K562 (cell line): ENCODE measurements around the gene JUNB. TPM values are rescaled to one million over a fixed set of nuclear protein-coding genes. Genes with fewer than 3 reads are reported as not detected.

ENCODE experiments used
- ATAC-seq: fragments of 200-7000 bp; cut with Tn5 transposase; 3 replicates; pipeline ENCODE4 v1.9.1; 2020; ENCODE audit warnings: moderate library complexity
- BruUV-seq: library from RNA; stranded (reverse); fragments of 400-500 nt; replicated peaks from 2 replicates; lab custom pipeline; 2021; lab: Mats Ljungman, UMichigan
- CTCF ChIA-PET: fragments of 300-600 bp; formaldehyde crosslinking; extraction: SDS; loops from one replicate; lab custom pipeline; 2021; ENCODE audit warnings: low intra/inter-chr PET ratio; lab: Yijun Ruan, JAX
- POLR2A ChIA-PET: fragments of 300-600, 350-650 bp; sonication (Branson Sonifier 250); formaldehyde crosslinking; extraction: SDS; loops from one replicate; lab custom pipeline; 2021; ENCODE audit warnings: antibody characterized with exemption, inconsistent platforms; lab: Yijun Ruan, JAX
- DNase-seq, 4 experiments: peaks; one replicate each; pipeline versions ENCODE4 v3.0.0 to v3.0.0-alpha.2; 2011 to 2018; ENCODE audit warnings: low spot score in 3 of 4, mixed read lengths in 3 of 4; ENCODE audit errors: extremely low read depth in 1 of 4
- FAIRE-seq: peaks from 2 replicates; lab custom pipeline; 2011; peaks lifted over from hg19 to GRCh38; lab: Jason Lieb, UNC
- H2AFZ ChIP-seq: 2 replicates; pipeline ENCODE4 v1.6.0; 2011; ENCODE audit warnings: low read depth, low read length, control low read depth, inconsistent platforms
- H3K27ac ChIP-seq: fragments of 200-600 bp; 3 replicates; pipeline ENCODE4 v1.8.0; 2011; ENCODE audit warnings: low read depth, mild to moderate bottlenecking, control low read depth, inconsistent platforms, low read length, moderate library complexity, mixed read lengths; ENCODE audit errors: extremely low read depth
- H3K27me3 ChIP-seq, 2 experiments: fragments of 300-600 bp in 1 of 2; 2 replicates in 1 of 2; 3 replicates in 1 of 2; pipeline versions ENCODE4 v1.6.0 to v1.8.0; 2011; ENCODE audit warnings: inconsistent platforms in 2 of 2, low read length in 2 of 2, mild to moderate bottlenecking in 1 of 2, mixed read lengths in 1 of 2, moderate library complexity in 1 of 2; ENCODE audit not compliant: control insufficient read depth in 2 of 2, insufficient read depth in 2 of 2
- H3K36me3 ChIP-seq: fragments of 300-600 bp; 3 replicates; pipeline ENCODE4 v1.8.0; 2011; ENCODE audit warnings: mild to moderate bottlenecking, low read length, inconsistent platforms; ENCODE audit not compliant: control insufficient read depth, insufficient read depth
- H3K4me1 ChIP-seq, 2 experiments: fragments of 200-600 bp in 1 of 2; replicated peaks in 1 of 2; 2 replicates in 1 of 2; 3 replicates in 1 of 2; pipeline versions ENCODE4 v1.5.1 to v1.8.0; 2011; ENCODE audit warnings: inconsistent platforms in 2 of 2, low read length in 2 of 2, mild to moderate bottlenecking in 1 of 2, mixed read lengths in 1 of 2, moderate library complexity in 1 of 2; ENCODE audit not compliant: control insufficient read depth in 2 of 2, insufficient read depth in 2 of 2
- H3K4me2 ChIP-seq: 2 replicates; pipeline ENCODE4 v1.6.1; 2011; ENCODE audit warnings: low read length, control low read depth, inconsistent platforms, mixed read lengths; ENCODE audit not compliant: insufficient read depth
- H3K4me3 ChIP-seq: fragments of 200-600 bp; sonication (generic), shearing (Covaris generic); 2 replicates; pipeline ENCODE4 v1.5.1; 2016; ENCODE audit warnings: control low read depth, inconsistent platforms
- H3K79me2 ChIP-seq: fragments of 200-600 bp; 3 replicates; pipeline ENCODE4 v1.8.0; 2011; ENCODE audit warnings: low read length, inconsistent platforms; ENCODE audit not compliant: control insufficient read depth, insufficient read depth
- H3K9ac ChIP-seq, 2 experiments: 2 replicates each; pipeline versions ENCODE4 v1.6.0 to v1.6.1; 2011; ENCODE audit warnings: low read depth in 2 of 2, low read length in 2 of 2, control low read depth in 1 of 2, inconsistent platforms in 1 of 2, mild to moderate bottlenecking in 1 of 2, mixed read lengths in 1 of 2; ENCODE audit not compliant: insufficient read depth in 1 of 2
- H3K9me1 ChIP-seq: one replicate; pipeline ENCODE4 v1.6.0; 2011; ENCODE audit warnings: inconsistent platforms, mild to moderate bottlenecking, low read length, moderate library complexity; ENCODE audit not compliant: control insufficient read depth, insufficient read depth
- H3K9me3 ChIP-seq: replicated peaks from 2 replicates; pipeline ENCODE4 v1.5.1; 2011; ENCODE audit warnings: low read depth, low read length, inconsistent platforms; ENCODE audit not compliant: control insufficient read depth, insufficient read depth
- H4K20me1 ChIP-seq: replicated peaks from 2 replicates; pipeline ENCODE4 v1.6.1; 2011; ENCODE audit warnings: low read length, inconsistent platforms, mixed read lengths; ENCODE audit not compliant: control insufficient read depth, insufficient read depth
- BRF2 ChIP-seq: IDR thresholded peaks from 3 replicates; pipeline ENCODE4 v1.6.1; 2011; ENCODE audit warnings: borderline replicate concordance, mild to moderate bottlenecking; ENCODE audit not compliant: insufficient read length, insufficient read depth
- HOMEZ ChIP-seq: fragments of 250-450 bp; sonication (Bioruptor Pico); IDR thresholded peaks from 2 replicates; pipeline ENCODE4 v1.4.0; 2020; ENCODE audit warnings: mild to moderate bottlenecking, moderate library complexity
- KDM5B ChIP-seq: fragments of 200-600 bp; sonication (generic); IDR thresholded peaks from 2 replicates; pipeline ENCODE4 v1.6.1; 2012; ENCODE audit warnings: low read depth, mild to moderate bottlenecking, moderate library complexity, low read length, control low read depth, inconsistent platforms; ENCODE audit not compliant: insufficient replicate concordance
- MCM2 ChIP-seq: fragments of 450-650 bp; IDR thresholded peaks from 2 replicates; pipeline ENCODE4 v1.6.1; 2017; ENCODE audit warnings: low read depth, mild to moderate bottlenecking
- RBM15 ChIP-seq: fragments of 200-400 bp; formaldehyde crosslinking; IDR thresholded peaks from 2 replicates; pipeline ENCODE4 v1.6.1; 2018; ENCODE audit warnings: mild to moderate bottlenecking, low read length, moderate library complexity; ENCODE audit not compliant: insufficient read depth
- ZNF197 ChIP-seq: fragments of 200-800 bp; sonication (Bioruptor generic); IDR thresholded peaks from 2 replicates; pipeline ENCODE4 v1.6.1; 2016; ENCODE audit warnings: low read depth, missing genetic modification characterization, missing compliant biosample characterization
- ZNF263 ChIP-seq: sonication (generic); formaldehyde crosslinking; IDR thresholded peaks from 2 replicates; pipeline ENCODE4 v1.8.0; 2022; ENCODE audit warnings: mild to moderate bottlenecking, missing genetic modification reagents, borderline replicate concordance
- ZNF280B ChIP-seq: fragments of 250-450 bp; sonication (Bioruptor Pico); IDR thresholded peaks from 2 replicates; pipeline ENCODE4 v1.5.1; 2021; ENCODE audit warnings: mild to moderate bottlenecking
- WGBS: fragments of 100-300 bp; shearing (Covaris generic); methylation state at CpG from one replicate; pipeline ENCODE4 v1.1.6; 2016; ENCODE audit warnings: low coverage, mixed read lengths; ENCODE audit not compliant: insufficient coverage; ENCODE audit errors: missing lambda C conversion rate; 5-methylcytosine and 5-hydroxymethylcytosine counted together
- in situ Hi-C: fragments of 300-500 bp; cut with MboI; formaldehyde crosslinking; loops from 4 replicates; pipeline ENCODE4 v1.15.0; 2018; ENCODE audit warnings: inconsistent platforms, mixed read lengths
- intact Hi-C: fragments of 100-400 bp; cut with micrococcal nuclease; formaldehyde crosslinking; loops from 2 replicates; pipeline ENCODE4 v1.14.2; 2022
- polyA plus RNA-seq, 8 experiments: library from polyadenylated mRNA; depleted of rRNA in 4 of 8; stranded (reverse) in 5 of 8; unstranded in 3 of 8; fragments of >200 nt; fragmentation: Nextera tagmentation in 2 of 8; fragmentation: Illumina TruSeq in 1 of 8; extraction: Ambion mirVana in 2 of 8; extraction: Trizol in 1 of 8; gene quantifications; 2 replicates each; pipeline versions ENCODE4 v1.2.1 to v1.2.3, GENCODE V29; 2011 to 2014; ENCODE audit warnings: inconsistent platforms in 1 of 8, missing spikeins in 1 of 8
- total RNA-seq, 7 experiments: library from RNA; depleted of rRNA in 6 of 7; stranded (reverse); fragments of >200 nt in 6 of 7; fragmentation: Illumina TruSeq in 2 of 7; extraction: Trizol in 2 of 7; gene quantifications; 2 replicates each; pipeline versions ENCODE4 v1.2.1 to v1.2.3, GENCODE V29; 2011 to 2021; ENCODE audit warnings: low replicate concordance in 1 of 7

JUNB gene
- total and polyA plus RNA-seq, 9 of the 15 experiments (the other 6 are each of a cell fraction or from before 2014, with no cell fraction given): 0.23 to 88.1 (median 13.1) TPM

GRCh38 chr19:12833738-12834565 lies 42.7 kb downstream of the JUNB start:
- ChIA-PET CTCF (no interaction called here), POLR2A (no interaction called here)
- ATAC-seq (peak; percentile 30), DNase-seq (peak; percentile 78 to 82 (median 80)), FAIRE-seq (no peak)
- H3K9ac ChIP-seq: peak overlapping the region; percentile 36 to 90; a peak in 3 of 4 replicates
- H3K9me1 ChIP-seq: no peaks in the 10 kb centered on the region
- H3K27ac ChIP-seq: no peak overlapping the region
- no TSS peak for BruUV-seq
- H2AFZ ChIP-seq: peak overlapping the region; percentile 93
- H4K20me1 ChIP-seq: peaks cover 14% of the 10 kb centered on the region
- no peaks in the 10 kb centered on the region for H3K27me3 ChIP-seq
- peak overlapping the region; percentile 58 for H3K4me3 ChIP-seq
- H3K36me3 ChIP-seq: no peaks in the 10 kb centered on the region
- peaks cover 3% of the 10 kb centered on the region; the same call in 1 of the 3 replicates for H3K79me2 ChIP-seq
- H3K4me1 ChIP-seq: peaks cover 30 to 59% of the 10 kb centered on the region in 2 experiments
- H3K9me3 ChIP-seq: no peaks in the 10 kb centered on the region
- intact Hi-C loops (no loop called here), in situ Hi-C loops (no loop called here)
- WGBS: 2% methylated on average over 40 of the region's 87 CpGs
- H3K4me2 ChIP-seq: peak overlapping the region; percentile 75
- TF ChIP-seq BRF2 (no peak), HOMEZ (no peak), MCM2 (no peak), ZNF197 (no peak), ZNF263 (CRISPR knock-in tag) (peak; percentile 98), RBM15 (no peak), KDM5B (no peak), ZNF280B (CRISPR knock-in tag) (no peak)
